MV-4-11 (cell line): ENCODE results near the gene PCNP.
"Not testable (repeated sequence)": the region's sequence is repeated elsewhere in the genome, so short reads cannot be mapped to it uniquely, and the experiment has no call there.

ENCODE experiments used
- DNase-seq: peaks from one replicate; lab custom pipeline; 2025; lab: John Stamatoyannopoulos, UW

Gene PCNP

GRCh38 chr3:101567528-101568317, 6.3 kb upstream of the PCNP start:
- DNase-seq = peak; percentile 9

GRCh38 chr3:101571028-101571895, 2.7 kb upstream of the PCNP start:
- DNase-seq = peak; percentile 20

GRCh38 chr3:101574388-101575112, 570 bp downstream of the PCNP start:
- peak; percentile 20 for DNase-seq

- DNase-seq = no peak
Measured at GRCh38 chr3:101577286-101577685, 3.3 kb downstream of the PCNP start.

- no peak for DNase-seq
Measured at GRCh38 chr3:101588616-101589015, 14.6 kb downstream of the PCNP start.

GRCh38 chr3:101591071-101591470, 17.1 kb downstream of the PCNP start:
- no peak for DNase-seq

GRCh38 chr3:101602731-101603130, 28.8 kb downstream of the PCNP start:
- DNase-seq = no peak

GRCh38 chr3:101603184-101603583, 29.2 kb downstream of the PCNP start:
- DNase-seq = no peak

- not testable (repeated sequence) for DNase-seq
Measured at GRCh38 chr3:101605398-101605797, 31.4 kb downstream of the PCNP start.

GRCh38 chr3:101611023-101611422, 37.0 kb downstream of the PCNP start:
- no peak for DNase-seq

- DNase-seq = peak; percentile 24
Measured at GRCh38 chr3:101613014-101613413, 39.0 kb downstream of the PCNP start.

GRCh38 chr3:101615525-101615924, 41.5 kb downstream of the PCNP start:
- peak; percentile 64 for DNase-seq

- DNase-seq = no peak
Measured at GRCh38 chr3:101617478-101617877, 43.5 kb downstream of the PCNP start.

- DNase-seq = no peak
Measured at GRCh38 chr3:101618726-101619125, 44.7 kb downstream of the PCNP start.

- no peak for DNase-seq
Measured at GRCh38 chr3:101619734-101620133, 45.8 kb downstream of the PCNP start.

- DNase-seq = no peak
Measured at GRCh38 chr3:101623656-101624055, 49.7 kb downstream of the PCNP start.

GRCh38 chr3:101624857-101625256, 50.9 kb downstream of the PCNP start:
- DNase-seq = no peak

- no peak for DNase-seq
Measured at GRCh38 chr3:101625879-101626278, 51.9 kb downstream of the PCNP start.

GRCh38 chr3:101629219-101629618, 55.2 kb downstream of the PCNP start:
- no peak for DNase-seq

GRCh38 chr3:101631098-101631796, 57.3 kb downstream of the PCNP start:
- no peak for DNase-seq

- not testable (repeated sequence) for DNase-seq
Measured at GRCh38 chr3:101631959-101632358, 58.0 kb downstream of the PCNP start.

GRCh38 chr3:101632586-101632985, 58.6 kb downstream of the PCNP start:
- DNase-seq = no peak
